ENCODE data around the gene FARP1.

DNA sequence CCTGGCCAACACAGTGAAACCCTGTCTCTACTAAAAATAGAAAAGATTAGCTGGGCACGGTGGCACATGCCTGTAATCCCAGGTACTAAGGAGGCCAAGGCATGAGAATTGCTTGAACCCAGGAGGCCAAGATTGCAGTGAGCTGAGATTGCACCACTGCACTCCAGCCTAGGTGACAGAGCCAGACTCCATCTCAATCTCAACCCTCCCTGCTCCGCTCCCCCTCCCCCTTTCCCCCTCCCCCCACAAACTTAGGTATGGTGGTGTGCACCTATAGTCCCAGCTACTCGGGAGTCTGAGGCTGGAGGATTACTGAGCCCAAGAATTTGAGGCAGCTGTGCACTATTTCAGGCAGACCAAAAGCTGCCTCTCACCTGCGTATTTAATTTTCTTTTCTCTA, 55.8 kb downstream of the FARP1 start:
- TF ChIP-seq, protein P1, sequence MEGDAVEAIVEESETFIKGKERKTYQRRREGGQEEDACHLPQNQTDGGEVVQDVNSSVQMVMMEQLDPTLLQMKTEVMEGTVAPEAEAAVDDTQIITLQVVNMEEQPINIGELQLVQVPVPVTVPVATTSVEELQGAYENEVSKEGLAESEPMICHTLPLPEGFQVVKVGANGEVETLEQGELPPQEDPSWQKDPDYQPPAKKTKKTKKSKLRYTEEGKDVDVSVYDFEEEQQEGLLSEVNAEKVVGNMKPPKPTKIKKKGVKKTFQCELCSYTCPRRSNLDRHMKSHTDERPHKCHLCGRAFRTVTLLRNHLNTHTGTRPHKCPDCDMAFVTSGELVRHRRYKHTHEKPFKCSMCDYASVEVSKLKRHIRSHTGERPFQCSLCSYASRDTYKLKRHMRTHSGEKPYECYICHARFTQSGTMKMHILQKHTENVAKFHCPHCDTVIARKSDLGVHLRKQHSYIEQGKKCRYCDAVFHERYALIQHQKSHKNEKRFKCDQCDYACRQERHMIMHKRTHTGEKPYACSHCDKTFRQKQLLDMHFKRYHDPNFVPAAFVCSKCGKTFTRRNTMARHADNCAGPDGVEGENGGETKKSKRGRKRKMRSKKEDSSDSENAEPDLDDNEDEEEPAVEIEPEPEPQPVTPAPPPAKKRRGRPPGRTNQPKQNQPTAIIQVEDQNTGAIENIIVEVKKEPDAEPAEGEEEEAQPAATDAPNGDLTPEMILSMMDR (IDR thresholded peaks at IDR 0.05): no peak
- TF ChIP-seq POLR2A (IDR thresholded peaks at IDR 0.05) (no peak), POLR2AphosphoS5 (IDR thresholded peaks at IDR 0.05) (no peak)

Data from sigmoid colon (tissue), 4 donors.